Nephron (organoid): ENCODE data around the gene SLC22A23.

Experiments
- H3K27ac Mint-ChIP-seq, 3 experiments: 2 replicates each; pipeline ENCODE4 v1.8.0; 2020; ENCODE audit warnings: mixed read lengths in 3 of 3, mild to moderate bottlenecking in 2 of 3, moderate library complexity in 1 of 3
- H3K27me3 Mint-ChIP-seq: 2 replicates; pipeline ENCODE4 v1.8.0; 2021; ENCODE audit warnings: low read depth, mild to moderate bottlenecking, moderate library complexity, mixed read lengths
- H3K36me3 Mint-ChIP-seq: 2 replicates; pipeline ENCODE4 v1.8.0; 2020; ENCODE audit warnings: low read depth, mixed read lengths
- H3K4me1 Mint-ChIP-seq: 2 replicates; pipeline ENCODE4 v1.8.0; 2020; ENCODE audit warnings: mixed read lengths
- H3K4me3 Mint-ChIP-seq, 3 experiments: 2 replicates each; pipeline ENCODE4 v1.8.0; 2020; ENCODE audit warnings: mild to moderate bottlenecking in 3 of 3, mixed read lengths in 3 of 3, moderate library complexity in 2 of 3
- H3K9me3 Mint-ChIP-seq: 2 replicates; pipeline ENCODE4 v1.8.0; 2020; ENCODE audit warnings: mixed read lengths
- CTCF ChIP-seq, 3 experiments: fragments of 200-600 bp; sonication (generic); IDR thresholded peaks; one replicate each; pipeline ENCODE4 v1.5.0; 2021; ENCODE audit warnings: antibody characterized with exemption in 3 of 3; ENCODE audit not compliant: unreplicated experiment in 3 of 3

The SLC22A23 gene

GRCh38 chr6:3293271-3294155 is 163.3 kb downstream of the SLC22A23 start:
- Mint-ChIP-seq H3K4me1 (peaks cover 25% of the 10 kb centered on the region), H3K9me3 (no peaks in the 10 kb centered on the region), H3K27ac (no peak overlapping the region), H3K4me3 (no peak overlapping the region), H3K36me3 (peaks cover 7% of the 10 kb centered on the region), H3K27me3 (peaks cover 4% of the 10 kb centered on the region)
- no peak for TF ChIP-seq CTCF (IDR thresholded peaks at IDR 0.05; ENCODE audit: unreplicated experiment in 3 of 3)

GRCh38 chr6:3292431-3293197 is 164.2 kb downstream of the SLC22A23 start:
- H3K4me3 Mint-ChIP-seq, result no peak overlapping the region
- H3K27me3 Mint-ChIP-seq, result peaks cover 4% of the 10 kb centered on the region
- H3K27ac Mint-ChIP-seq, result no peak overlapping the region
- TF ChIP-seq CTCF (IDR thresholded peaks at IDR 0.05; ENCODE audit: unreplicated experiment in 3 of 3), result no peak
- H3K36me3 Mint-ChIP-seq, result peaks cover 13% of the 10 kb centered on the region
- H3K4me1 Mint-ChIP-seq, result peaks cover 25% of the 10 kb centered on the region
- no peaks in the 10 kb centered on the region for H3K9me3 Mint-ChIP-seq

- peaks cover 2% of the 10 kb centered on the region for H3K27me3 Mint-ChIP-seq
- H3K4me1 Mint-ChIP-seq, result peaks cover 23% of the 10 kb centered on the region
- H3K27ac Mint-ChIP-seq, result no peak overlapping the region
- no peak for TF ChIP-seq CTCF (IDR thresholded peaks at IDR 0.05; ENCODE audit: unreplicated experiment in 3 of 3)
- peaks cover 16% of the 10 kb centered on the region for H3K36me3 Mint-ChIP-seq
- H3K9me3 Mint-ChIP-seq, result no peaks in the 10 kb centered on the region
- H3K4me3 Mint-ChIP-seq, result no peak overlapping the region
Observed at GRCh38 chr6:3291987-3292386, 164.9 kb downstream of the SLC22A23 start.

- Mint-ChIP-seq H3K4me3 (no peak overlapping the region), H3K27ac (no peak overlapping the region), H3K36me3 (peaks cover 19% of the 10 kb centered on the region), H3K4me1 (peaks cover 20% of the 10 kb centered on the region), H3K9me3 (no peaks in the 10 kb centered on the region), H3K27me3 (no peaks in the 10 kb centered on the region)
- no peak for TF ChIP-seq CTCF (IDR thresholded peaks at IDR 0.05; ENCODE audit: unreplicated experiment in 3 of 3)
Observed at GRCh38 chr6:3291346-3291745, 165.5 kb downstream of the SLC22A23 start.

- Mint-ChIP-seq H3K9me3 (no peaks in the 10 kb centered on the region), H3K27ac (no peak overlapping the region), H3K27me3 (no peaks in the 10 kb centered on the region), H3K4me1 (peaks cover 20% of the 10 kb centered on the region), H3K36me3 (peaks cover 19% of the 10 kb centered on the region), H3K4me3 (no peak overlapping the region)
- no peak for TF ChIP-seq CTCF (IDR thresholded peaks at IDR 0.05; ENCODE audit: unreplicated experiment in 3 of 3)
Observed at GRCh38 chr6:3290931-3291211, 166.0 kb downstream of the SLC22A23 start.
